Pons (tissue), 1 donor: ENCODE data around the gene PTPRD.
A peak's percentile ranks its signal among the peaks of the same experiment; 100 is the strongest.

Source experiments
- DNase-seq: peaks from one replicate; pipeline ENCODE4 v3.0.0-alpha.2; 2016; ENCODE audit warnings: low spot score

Gene PTPRD

DNA sequence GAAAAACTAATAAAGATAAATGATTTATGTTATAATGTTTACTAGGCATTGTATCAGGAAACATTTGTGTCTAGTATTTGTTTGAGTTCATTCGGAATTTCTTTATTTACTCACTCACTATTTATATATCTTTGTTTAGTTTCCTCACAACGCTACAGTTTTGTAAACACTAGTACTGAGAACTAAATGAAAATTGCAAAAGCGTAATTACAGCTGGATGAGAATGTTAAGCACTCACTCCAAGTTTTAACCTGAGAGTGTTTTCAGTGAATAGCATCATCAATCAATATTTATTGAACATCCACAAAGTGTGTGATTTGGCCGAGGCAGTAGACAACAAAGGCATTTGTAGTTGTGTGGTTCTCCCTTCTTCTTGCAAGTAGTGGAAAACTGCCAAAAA lies 1843.6 kb downstream of the PTPRD start:
- DNase-seq, result no peak

GRCh38 chr9:8766096-8766495 lies 1846.7 kb downstream of the PTPRD start:
- no peak for DNase-seq

- no peak for DNase-seq
Observed at GRCh38 chr9:8764051-8764450, 1848.8 kb downstream of the PTPRD start.

DNA sequence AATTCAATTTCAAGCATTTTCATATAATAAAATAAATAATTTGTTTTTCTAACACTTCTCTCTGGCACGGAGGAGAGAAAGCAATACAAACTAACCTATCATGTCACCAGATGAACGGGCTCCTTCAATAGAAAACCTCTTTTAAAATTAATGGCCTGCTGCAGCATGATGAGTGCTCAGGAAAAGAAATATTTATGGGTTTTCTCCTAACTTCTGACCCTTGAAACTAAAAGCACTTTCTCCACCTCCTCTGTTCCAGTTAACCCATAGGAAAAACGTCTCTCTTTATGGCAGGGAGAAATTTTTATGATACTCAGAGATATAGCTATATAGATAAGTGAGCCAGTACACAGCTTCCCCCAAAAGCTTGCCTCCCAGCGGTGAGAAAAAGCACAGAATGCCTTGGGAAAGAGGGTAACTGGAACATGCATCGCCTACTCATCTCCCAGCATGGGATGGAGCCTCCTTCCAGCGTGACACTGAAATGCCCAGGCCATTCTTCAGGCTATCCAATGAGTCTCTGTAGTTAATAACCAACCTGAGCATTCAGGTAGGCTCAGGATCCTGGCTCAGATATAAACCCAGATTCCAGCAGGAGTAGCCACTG lies 1850.2 kb downstream of the PTPRD start:
- no peak for DNase-seq

- no peak for DNase-seq
Observed at GRCh38 chr9:8760000-8760767, 1852.6 kb downstream of the PTPRD start.

DNA sequence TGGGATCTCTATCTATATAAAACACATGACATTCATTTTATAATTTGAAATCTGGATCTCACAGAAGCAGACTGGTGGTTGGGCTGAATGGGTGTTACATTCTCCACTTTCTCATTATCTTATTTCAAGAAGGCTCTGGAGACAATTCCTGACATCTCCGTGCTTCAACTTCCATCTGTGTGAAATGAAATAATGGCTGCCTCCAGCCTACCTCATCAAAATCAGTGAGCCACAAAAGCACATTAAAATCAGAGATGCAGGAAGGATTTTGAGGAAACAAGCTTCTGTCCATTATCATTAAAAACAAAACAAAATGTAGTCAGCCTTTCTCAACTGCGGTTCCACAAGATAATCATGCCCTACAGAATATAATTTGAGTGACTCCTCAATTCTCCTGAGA lies 1854.9 kb downstream of the PTPRD start:
- DNase-seq, result no peak

DNA sequence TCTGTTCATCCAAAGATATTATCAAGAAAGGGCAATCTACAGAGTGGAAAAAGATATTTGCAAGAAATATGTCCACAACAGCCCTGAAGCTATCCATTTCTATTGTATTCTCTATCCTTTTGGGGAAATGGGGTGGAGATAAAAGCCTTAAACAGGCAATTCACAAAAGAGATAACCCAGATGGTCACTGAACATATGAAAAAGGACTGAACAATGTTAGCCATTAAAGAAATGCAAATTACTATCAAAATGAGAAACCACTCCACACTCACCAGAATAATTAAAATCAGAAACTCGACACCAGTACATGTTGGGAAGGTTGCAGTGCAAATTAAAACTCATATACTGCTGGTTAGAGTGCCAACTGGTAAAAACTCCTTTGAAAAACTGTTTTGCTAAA lies 1858.1 kb downstream of the PTPRD start:
- no peak for DNase-seq

DNA sequence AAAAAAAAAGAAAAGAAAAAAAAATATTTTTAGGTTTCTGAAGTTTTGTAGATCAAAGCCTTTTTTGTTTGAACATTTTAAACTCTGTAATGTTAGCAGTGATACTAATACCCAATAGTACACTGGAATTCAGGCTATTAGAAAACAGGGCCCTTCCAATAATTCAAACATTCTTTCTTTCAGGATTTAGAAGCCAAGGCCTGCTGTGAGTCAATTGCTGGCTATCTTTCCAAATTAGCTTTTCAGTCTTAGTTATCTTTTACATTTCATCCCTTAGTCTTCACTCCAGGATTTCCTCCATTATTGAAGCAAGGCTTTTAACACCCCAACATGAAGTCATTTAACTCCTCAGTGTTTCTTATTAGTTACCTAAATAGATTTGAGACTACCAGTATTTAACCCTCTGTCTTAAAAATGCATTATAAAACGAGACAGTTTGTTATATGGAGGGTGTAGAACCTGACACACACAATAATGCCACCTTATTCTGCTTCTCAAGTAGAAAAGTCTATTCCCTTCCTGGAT lies 1861.3 kb downstream of the PTPRD start:
- DNase-seq, result no peak

GRCh38 chr9:8750639-8751051 lies 1862.2 kb downstream of the PTPRD start:
- peak; percentile 49 for DNase-seq

- DNase-seq, result no peak
Observed at GRCh38 chr9:8745347-8745746, 1867.5 kb downstream of the PTPRD start.

GRCh38 chr9:8738945-8739344 lies 1873.9 kb downstream of the PTPRD start:
- DNase-seq, result no peak

- peak; percentile 59 for DNase-seq
Observed at GRCh38 chr9:8736805-8737204, 1876.0 kb downstream of the PTPRD start.

DNA sequence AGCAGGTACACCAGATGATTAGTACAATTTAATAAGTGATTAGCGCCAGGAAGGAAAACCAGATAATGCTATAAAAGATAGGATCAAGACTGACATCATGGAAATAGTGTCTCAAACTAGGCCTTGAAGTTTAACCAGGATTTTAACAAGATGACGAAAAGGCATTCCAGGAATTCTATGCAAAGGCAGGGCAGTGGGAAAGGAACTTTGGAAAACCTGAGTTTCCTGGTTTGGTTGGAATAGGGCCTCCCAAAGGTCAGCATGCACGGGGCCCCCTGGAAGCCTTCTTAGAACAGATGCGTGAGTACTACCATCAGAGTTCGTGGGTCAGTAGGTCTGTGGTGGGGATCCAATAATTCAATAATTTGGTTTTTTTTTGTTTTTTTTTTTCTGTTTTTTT lies 1878.0 kb downstream of the PTPRD start:
- no peak for DNase-seq

GRCh38 chr9:8733131-8733954 lies 1879.5 kb downstream of the PTPRD start:
- peak; percentile 78 for DNase-seq

DNA sequence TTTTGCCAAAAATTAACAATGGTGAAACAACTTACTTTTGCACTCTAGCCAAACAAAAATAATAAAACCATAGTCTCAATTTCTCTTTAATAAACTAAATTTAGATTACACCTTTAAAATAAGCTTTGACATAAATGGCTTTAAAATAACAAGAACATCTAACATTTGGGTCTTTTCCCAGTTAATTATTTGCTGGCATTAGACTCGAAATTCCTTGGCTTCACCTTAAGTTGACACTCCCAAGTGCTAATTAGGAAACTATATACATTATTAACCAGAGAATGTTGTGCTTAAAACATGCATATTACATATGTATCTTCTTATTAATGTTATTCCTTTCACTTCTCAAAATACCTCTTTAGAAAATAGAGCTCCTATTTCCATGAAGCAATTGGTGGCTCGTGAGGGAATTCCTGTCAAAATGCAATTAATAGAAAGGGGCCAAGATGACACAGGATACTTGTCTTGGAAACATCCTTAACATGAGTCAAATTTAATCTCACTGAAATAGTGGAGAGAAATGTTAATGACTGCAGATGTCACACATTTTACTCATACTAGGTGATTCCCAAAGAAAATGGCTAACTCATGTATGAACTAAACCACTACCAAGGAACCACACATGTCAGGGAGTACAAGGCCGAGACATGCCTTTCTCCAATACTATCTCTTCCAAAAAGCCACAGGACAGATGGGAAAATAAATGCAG lies 1880.3 kb downstream of the PTPRD start:
- no peak for DNase-seq

DNA sequence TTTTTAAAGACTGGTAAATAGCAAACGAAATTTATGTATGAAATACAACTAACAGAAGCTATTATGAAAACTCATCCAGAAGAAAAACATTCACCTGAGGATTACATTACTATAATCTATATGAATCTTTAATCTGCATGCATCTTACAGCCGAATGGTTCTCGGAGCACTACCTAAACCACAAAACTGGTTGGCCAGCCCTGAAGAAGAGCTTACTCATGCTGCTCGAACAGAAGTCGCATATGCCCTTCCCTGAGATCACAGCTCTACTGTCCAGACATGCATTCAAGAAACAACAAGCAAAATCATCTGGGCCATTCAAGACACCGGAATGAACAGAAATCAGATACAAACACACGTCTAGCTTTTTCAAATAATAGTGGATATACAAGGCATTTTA lies 1882.2 kb downstream of the PTPRD start:
- DNase-seq, result no peak

GRCh38 chr9:8728910-8729309 lies 1883.9 kb downstream of the PTPRD start:
- DNase-seq, result no peak

DNA sequence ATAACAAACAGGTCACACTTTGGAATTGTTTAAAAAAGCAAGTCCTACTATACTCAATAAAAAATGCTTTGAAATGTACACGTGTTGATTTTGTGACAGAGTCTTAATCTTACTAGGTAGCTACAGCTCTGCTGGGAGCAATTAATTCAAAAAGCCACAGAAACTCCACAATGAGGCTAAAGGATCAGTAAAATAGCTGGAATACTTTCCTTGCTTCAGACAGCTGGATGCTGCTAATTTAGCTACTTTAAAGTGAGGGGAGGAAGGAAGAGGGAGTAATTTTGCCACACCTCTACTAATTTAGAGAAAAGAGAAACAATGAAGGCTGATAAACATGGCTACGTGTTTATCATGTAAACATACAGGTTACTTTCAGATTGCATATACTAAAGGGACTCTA lies 1885.6 kb downstream of the PTPRD start:
- no peak for DNase-seq

DNA sequence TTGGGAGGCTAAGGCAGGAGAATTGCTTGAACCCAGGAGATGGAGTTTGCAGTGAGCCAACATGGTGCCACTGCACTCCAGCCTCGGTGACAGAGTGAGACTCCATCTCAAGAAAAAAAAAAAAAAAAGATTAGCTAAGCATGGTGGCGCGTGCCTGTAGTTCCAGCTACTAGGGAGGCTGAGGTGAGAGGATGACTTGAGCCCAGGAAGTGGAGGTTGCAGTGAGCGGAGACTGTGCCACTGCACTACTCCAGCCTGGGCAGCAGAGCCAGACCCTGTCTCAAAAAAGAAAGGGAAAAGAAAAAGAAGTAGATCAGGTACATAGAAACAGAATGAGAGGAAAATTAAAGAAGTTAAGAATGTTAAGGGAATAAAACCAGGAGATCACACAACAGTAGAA lies 1886.1 kb downstream of the PTPRD start:
- DNase-seq, result no peak

DNA sequence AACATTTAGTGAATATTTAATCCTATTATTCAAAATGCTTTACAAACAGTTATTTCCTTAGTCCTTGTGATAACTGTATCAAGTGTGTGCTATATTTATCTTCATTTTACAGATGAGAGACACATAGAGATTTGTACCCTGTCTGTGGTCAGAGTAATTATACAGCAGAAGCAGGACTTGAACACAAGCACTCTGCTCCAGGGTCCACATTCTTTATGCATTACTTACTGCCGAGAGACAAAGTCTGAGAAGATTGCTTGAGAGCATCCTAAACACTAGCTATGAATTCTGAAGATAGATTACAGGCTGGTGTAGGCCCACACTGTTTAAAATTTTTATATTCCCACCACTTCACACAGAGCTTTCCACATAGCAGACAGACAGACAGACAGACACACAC lies 1887.2 kb downstream of the PTPRD start:
- no peak for DNase-seq

DNA sequence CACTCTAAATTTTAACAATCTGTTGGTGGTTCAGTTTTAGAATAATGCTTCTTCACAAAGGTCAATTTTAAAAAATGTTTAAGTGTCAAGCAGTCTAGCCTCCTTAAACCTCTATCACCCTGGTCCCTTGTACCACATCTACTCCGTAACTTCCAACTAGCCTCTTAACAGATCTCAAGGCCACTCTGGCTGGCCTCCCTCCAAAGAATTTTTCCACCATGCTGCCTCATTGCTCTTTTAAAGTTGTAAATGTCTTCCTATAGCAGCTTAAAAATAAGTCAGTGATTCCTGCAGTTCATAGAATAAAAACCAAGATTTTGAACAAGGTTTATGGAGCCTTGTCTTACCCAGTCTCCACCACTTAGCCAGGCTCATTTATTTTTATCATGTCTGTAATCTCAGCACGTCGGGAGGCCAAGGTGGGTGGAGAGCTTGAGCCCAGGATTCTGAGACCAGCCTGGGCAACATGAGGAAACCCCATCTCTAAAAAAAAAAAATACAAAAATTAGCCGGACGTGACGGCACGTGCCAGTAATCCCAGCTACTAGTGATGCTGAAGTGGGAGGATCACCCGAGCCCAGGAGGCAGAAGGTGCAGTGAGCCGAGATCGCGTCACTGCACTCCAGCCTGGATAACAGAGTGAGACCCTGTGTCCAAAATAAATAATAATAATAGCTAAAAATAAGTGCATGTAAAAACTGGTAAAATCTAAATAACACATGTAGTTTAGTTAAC lies 1888.4 kb downstream of the PTPRD start:
- DNase-seq, result no peak
